Hepatocyte (in vitro differentiated cells): ENCODE measurements around the gene KCTD13.

Experiments used
- EZH2phosphoT487 ChIP-seq: fragments of 200-600 bp; sonication (generic); IDR thresholded peaks from one replicate; pipeline ENCODE4 v1.6.1; 2018; ENCODE audit warnings: antibody characterized with exemption, mild to moderate bottlenecking, low read depth, moderate library complexity; ENCODE audit not compliant: unreplicated experiment, severe bottlenecking
- TF ChIP-seq, protein P1 (sequence below): fragments of 200-600 bp; sonication (generic); IDR thresholded peaks from 2 replicates; pipeline ENCODE4 v1.5.1; 2016; ENCODE audit warnings: antibody characterized with exemption, mild to moderate bottlenecking; ENCODE audit not compliant: poor library complexity

DNA sequence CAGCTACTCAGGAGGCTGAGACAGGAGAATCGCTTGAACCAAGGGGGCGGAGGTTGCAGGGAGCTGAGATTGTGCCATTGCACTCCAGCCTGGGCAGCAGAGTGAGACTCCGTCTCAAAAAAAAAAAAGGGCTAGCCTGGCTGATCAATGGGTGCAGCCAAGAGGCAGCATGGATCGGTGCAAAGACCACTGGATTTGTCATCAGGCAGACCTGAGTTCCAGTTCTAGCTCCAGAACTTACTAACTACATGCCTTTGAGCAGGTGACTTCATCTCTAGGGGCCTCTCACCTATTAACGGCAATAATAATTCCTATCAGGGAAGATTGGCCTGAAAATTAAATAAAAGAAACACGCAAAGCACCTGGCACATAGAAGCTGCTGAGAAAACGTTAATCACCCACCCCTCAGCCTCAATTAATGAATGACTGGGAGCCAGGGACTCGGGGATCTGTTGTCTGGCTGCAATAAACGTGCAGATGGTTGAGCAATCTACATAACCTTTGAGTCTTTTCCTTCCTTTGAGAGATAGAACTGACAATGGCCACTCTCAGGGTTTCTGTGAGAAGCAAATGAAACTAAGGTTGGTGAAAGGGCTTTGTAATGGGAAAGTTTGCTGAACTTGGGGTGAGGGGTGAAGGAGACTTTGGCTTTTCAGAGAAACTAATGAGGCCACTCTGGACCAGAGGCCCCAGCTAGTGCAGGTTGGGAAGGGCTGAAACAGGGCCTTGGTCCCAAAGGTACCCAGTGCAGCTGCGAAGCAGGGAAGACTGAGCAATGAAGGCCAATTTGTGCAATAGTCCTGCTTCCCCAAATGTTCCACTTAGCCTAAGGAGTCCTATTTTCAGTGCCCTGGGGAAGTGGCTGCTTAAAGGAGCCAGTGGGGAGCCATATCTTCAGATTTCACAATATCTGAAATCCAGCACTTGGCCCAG lies 34.2 kb downstream of the KCTD13 start:
- TF ChIP-seq EZH2phosphoT487, result no peak
- TF ChIP-seq, protein P1, sequence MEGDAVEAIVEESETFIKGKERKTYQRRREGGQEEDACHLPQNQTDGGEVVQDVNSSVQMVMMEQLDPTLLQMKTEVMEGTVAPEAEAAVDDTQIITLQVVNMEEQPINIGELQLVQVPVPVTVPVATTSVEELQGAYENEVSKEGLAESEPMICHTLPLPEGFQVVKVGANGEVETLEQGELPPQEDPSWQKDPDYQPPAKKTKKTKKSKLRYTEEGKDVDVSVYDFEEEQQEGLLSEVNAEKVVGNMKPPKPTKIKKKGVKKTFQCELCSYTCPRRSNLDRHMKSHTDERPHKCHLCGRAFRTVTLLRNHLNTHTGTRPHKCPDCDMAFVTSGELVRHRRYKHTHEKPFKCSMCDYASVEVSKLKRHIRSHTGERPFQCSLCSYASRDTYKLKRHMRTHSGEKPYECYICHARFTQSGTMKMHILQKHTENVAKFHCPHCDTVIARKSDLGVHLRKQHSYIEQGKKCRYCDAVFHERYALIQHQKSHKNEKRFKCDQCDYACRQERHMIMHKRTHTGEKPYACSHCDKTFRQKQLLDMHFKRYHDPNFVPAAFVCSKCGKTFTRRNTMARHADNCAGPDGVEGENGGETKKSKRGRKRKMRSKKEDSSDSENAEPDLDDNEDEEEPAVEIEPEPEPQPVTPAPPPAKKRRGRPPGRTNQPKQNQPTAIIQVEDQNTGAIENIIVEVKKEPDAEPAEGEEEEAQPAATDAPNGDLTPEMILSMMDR, result no peak
